HG03025 (cell line): ENCODE measurements around the gene E2F4.

Experiments
- ATAC-seq: cut with Tn5 transposase; IDR thresholded peaks from one replicate; pipeline ENCODE4 v1.9.1; 2021; ENCODE audit warnings: mild to moderate bottlenecking, moderate library complexity; ENCODE audit not compliant: unreplicated experiment, low FRiP score

The E2F4 gene

DNA sequence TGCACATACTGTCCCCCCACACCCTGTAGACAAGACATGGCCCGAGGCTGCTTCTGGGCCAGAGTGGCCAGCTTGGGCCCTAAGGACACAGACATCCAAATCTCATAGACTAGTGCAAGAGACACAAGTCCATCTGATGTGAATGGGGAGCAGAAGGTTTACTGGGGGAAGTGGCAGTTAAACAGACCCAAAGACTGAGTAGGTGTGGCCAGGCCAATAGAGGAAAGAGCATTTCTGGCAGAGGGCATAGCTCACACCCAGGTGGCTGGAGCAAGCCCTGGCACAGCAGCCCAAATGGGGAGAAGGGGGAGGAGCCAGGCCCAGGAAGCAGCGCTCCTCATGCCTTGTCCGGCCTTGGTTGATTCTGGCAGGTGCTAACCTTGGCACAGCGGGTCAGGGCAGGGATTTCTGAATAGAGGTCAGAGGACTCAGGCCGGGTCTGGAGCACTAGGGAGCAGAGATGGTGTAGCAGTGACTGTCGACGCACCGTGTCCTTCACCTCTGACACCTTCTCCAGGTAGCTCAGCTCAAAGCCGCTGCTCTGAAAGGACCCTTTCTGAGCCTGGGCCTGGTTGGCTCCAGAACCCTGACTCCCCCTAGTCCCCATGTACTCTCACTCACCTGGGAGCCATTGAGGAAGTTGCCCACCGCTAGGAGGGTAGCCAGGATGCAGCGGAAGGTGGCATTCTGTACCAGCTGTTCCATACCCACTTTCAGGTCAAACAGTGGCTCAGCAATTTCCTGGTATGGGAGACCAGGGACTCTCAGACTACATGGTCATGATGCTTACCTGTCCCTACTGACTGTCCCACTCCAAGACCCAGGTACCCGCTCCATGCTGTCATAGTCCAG is 39.1 kb downstream of the E2F4 start:
- no peak for ATAC-seq

DNA sequence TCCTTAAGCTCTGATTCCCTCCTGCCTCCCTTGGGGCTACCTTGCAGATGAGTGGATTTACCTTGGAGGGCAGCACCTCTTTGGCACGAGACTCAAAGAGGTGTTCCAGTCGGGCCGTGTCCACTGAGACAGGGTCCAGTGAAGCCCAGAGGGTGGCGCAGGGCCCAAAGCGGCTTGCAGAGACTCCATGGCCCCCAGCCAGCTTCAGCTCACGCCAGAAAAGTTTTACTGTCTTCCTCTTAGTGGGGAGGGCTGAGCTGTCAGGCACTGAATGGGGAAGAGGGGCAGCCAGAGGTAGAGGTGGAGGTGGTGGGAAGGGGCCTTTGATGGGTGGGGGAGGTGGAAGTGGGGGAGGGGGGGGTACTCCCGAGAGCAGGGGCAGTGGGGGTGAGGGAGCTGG is 41.6 kb downstream of the E2F4 start:
- no peak for ATAC-seq

DNA sequence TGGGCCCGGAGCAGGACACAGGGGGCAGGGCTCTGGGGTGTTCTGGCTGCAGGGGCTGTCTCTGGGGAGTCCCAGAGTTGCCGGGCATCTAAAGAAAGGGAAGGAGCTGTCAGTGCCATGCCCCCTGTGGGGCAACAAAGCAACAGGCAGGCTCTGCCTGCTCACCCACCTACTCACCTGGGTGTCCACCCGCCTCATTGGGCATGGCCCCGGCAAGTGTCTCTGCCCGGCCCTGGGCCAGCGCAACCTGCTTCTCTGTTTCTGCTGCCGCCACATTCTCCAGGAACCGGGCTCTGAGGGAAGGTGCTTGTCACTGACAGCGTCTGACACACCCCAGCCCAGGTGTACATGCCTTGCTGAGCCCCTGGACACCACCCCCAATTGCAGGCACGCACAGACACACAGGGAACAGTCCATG is 42.2 kb downstream of the E2F4 start:
- no peak for ATAC-seq

DNA sequence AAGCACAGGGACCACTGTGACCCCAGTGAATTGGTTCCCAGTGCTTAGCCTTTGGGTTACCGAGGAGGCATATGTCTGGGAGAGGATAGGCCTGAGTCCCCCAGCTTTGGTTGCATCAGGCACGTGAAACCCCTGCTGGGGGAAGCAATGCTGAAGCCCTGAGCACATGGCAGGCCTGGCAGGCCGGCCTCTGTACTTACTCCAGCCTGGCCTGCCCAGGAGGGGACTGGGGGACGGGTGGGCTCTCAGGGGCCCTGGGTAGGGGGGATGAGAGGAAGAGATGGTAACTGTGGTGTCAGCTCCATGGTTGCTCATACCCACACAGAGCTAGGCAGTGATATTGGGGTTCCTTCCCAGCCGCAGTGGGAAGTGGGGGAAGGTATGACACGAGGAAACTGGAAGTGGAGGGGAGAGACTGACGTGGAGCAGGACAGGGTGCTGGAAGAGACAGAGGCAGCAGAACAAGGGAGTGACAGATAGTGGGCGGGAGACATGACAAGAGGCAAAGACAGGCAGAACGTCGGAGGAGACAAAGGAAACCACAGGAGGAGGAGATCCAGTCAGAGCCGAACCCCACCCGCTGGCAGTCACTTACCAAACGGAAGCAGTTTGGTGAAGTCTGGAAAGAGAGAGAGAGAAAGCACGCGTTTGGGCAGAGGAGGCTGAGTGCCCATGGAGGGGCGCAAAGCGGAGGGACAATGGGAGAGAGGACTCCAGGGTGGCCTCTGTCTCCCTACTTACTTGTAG is 44.0 kb downstream of the E2F4 start:
- no peak for ATAC-seq

DNA sequence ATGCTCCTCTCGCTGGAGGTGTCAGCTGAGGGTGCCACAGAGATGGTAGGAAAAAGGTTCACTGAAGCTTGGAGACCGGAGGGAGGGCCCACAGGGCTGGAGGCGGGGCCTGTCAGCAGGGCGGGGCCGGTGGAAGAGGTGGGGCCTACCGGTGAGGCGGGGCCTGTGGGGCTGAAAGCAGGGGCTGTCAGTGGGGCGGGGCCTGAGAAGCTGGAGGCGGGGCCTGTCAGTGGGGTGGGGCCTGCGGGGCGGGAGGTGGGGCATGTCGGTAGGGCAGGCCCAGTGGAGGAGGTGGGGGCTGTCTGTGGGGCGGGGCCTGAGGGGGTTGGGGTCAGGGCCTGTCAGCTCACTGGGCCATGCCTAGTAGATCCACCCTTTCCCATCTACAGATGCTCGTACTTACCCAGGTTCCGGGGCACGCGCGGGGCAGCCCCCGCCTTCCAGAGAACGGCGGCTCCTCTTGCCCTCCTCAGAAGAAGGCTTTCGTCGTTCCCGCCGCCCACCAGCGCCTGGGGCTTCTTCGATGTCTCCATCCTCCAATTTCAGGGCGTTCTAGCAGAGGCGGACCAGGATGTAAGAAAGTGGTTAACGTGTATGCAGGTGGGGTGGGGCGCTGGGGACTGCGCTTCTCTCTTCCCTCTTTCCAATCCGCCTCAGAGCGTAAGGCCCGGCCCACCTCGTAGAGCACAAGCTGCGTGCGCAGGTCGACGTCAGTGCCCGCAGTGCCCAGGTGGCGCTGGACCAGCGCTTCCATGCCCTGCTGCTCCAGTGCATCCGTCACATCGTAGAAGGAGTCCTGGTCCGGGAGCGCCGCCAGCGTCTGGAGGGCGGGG is 44.8 kb downstream of the E2F4 start:
- no peak for ATAC-seq

DNA sequence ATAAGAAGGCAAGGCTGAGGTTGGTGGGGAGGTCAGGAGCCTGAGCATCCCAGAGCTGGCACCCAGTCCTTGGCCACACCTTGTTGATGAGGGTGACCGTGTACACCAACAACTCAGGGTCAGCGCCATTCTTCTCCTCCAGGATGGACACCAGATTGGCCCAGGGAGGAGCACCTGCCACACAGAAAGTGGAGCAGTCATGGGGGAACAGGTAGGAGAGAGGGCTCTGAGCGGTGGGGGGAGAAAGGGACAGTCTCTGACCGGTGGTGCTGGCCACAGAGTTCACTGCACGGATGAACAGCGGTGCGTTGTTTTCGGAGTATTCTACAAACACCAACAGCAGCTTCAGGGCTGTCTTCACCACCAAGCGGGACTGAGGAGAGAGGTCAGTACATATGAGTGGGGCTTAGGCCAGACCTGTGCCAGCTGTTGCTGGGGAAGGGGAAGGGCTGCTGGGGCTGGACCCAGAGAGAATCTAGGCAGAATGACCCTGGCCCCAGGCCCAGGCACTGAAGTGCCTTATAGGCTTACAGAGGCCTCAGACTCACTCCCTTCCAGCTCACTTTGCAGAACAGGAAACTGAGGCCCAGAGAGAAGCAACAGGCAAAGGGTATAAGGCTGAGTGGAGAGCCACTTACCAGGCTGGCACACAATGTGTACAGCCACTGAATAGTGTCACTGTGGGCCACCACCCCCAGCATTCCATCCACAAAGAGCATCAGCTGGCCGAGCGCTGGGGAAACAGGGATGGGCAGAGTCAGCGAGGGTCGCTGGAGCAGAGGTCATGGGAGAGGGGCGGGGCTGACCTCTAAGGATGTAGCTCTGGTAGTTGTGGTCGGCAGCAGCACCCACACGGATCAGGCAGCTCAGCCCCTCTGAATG is 45.7 kb downstream of the E2F4 start:
- no peak for ATAC-seq

DNA sequence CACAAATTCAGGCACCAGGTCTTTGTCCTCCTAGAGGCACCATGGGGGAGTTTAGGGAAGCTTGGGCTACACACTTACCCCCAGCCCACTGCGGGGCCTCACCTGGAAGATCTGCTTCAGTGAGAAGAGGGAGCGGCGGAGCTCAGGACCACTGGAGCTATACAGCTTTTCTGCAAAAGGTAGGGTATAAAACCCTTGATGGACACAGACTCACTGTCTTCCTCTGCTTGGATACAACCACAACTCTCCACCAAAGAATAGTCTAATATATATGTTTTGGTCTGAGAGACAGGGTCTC is 46.3 kb downstream of the E2F4 start:
- no peak for ATAC-seq

DNA sequence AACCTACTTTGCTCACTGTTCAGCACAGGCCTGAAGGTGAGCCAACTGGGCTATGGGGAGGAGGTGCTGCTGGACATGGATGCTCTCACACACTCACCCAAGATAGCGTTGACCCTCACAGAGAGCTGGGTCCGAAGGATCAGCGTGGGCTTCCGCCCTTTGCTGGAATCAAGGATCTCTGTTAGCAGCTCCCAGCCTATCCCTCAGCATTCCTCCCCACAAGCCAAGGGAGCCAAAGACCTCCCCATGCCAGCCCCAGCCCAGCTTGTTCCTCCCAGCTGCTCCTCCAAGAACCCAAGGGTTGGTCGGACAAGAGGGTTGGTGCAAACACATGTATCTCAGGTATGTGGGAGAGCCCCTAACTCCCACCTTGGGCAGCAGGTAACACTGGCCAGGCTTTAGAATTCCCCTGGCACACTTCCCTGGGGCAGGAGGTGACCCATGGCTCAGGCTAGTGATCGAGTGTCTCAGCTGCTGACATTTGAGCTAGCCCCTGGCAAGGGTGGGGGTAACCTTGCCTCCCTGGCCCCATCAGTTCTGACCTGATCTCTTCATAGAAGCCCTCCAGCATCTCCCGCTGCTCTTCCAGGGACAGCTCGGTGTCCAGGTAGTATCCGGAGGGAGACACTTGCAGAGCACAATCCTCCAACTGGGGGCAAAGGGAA is 47.0 kb downstream of the E2F4 start:
- no peak for ATAC-seq

DNA sequence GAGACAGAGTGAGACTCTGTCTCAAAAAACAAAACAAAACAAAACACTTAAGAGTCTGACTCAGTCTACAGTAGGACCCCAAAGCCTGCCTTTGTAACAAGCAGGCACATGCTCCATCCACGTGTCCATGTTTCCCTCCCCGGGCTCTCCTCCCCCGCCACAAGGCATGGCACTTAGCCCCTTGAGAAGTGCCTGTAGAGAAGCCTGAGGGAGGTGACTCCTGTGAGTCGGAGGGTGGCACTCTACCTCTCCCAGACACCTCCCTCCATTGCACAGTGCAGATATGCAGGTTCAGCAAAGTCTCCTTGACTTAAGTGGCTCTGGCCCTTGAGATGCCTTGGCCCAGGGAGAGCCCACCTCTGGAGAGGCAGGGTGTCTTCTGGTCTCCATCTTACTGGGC is 48.6 kb downstream of the E2F4 start:
- ATAC-seq = no peak

DNA sequence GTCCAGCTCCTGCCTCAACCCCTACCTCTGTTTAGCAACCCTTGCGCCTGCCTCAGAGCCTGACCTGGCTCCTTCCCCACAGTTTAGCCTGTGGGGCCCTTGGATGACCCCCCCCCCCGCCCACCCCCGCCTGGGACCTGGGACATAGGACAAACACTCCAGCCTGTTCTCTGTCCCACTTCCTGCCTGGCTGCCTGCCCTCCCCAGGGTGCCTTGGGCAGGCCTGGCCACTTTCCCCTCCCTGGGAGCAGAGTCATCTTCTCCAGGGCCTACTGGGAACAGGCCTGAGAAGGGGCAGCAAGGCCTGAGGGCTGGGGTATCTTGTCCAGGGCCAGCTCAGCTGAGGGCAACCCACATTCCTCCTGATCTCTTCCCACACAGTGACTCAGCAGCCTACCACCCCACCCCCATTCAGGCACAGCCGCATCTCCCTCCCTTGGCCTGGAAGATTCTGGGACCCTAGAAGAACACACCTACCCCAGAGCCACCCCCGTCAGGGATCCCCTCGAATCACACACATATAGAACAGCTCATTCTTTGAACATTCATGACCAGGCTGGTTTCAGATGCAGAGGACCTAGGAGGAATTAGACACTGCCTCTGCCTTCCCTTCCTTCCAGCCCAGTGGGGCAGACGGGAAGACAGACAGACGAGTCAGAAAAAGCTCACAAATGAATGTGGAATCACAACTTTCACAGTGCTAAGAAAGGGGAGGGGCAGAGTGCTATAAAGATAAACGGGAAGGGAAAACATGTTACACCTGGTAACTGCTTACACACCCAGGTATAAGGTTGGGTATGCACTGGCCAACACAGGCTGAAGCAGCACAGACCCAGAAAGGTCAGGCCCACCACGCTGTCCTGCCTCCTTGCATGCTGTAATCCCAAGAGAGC is 49.3 kb downstream of the E2F4 start:
- no peak for ATAC-seq

DNA sequence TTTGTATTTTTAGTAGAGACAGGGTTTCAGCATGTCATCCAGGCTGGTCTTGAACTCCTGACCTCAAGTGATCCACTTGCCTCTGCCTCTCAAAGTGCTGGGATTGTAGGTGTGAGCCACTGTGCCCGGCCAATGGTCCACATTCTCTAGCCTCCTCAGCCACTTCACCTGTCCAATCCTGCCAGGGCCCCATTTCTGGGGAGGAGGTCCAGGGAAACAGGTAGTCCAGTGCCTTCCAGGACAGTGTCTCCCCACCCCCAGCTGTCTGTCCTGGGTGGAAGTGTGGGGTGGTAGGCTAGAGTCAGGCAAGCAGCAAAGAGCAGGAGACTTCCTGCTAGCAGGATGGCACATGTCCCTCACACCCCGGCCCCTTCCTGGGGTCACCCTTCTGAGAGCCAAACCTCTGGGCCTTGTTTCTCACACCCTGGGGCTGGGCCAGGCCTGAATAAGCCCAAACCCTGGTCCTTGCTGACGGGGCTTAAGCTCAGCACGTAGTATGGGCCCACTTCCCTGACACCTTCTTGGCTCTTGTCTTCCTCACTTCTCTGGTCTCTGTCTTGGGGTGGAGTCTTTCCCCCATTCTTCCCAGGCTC is 50.3 kb downstream of the E2F4 start:
- ATAC-seq = no peak

DNA sequence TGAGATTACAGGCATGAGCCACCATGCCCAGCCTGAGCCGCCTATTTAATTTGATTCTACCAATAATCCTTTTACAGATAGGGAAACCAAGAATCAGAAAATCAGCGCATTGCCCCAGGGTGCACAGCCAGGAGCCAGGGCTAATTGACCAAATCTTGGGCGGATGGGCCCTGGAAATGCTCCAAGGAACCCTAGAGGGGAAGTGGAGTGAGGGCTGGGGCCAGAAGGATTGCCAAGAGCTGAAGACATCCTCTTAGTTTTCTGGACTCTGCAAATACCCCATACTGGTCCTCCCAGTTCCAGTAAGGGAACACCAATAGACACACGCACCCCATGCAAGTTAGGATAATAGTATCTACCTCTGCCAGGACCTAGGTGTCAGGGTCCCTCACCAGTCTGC is 51.5 kb downstream of the E2F4 start:
- ATAC-seq = no peak

DNA sequence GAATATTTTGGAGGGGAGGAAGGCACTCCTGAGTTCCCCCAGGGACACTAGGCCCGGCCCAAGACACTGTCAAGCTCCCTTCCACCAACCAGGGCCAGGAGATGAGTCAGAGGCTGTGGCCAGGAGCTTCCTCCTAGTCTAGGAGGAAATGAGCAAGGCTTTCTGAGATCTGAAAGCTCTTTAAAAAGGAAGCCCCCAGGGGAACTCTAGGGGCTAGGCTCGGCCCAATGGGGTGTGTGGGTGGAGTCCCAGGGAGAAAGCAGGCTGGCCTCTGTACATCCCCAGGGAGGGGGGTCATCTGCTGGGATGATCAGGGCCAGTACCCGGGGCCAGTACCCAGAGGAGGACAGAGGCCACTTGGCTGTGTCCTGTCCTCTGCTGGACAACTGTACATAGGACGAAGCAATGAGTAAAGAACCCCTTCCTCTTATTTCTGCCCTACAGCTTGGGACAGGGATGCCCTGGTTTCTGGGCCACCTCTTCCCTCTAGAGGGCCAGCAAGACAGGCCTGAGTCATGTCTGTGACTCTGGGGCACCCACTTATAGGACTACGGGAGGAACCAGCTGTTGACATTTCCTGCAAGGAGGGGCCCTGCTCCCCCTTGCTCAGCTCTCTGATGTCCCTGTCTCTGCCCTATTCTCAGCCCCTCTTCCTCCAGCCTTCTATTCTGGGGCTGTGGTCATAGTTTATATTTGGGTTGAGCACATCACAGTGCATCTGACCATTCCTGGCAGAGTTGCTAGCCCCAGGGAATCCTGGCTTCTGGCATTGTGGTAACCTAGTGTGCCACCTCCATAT is 52.6 kb downstream of the E2F4 start:
- peak; percentile 29 for ATAC-seq

DNA sequence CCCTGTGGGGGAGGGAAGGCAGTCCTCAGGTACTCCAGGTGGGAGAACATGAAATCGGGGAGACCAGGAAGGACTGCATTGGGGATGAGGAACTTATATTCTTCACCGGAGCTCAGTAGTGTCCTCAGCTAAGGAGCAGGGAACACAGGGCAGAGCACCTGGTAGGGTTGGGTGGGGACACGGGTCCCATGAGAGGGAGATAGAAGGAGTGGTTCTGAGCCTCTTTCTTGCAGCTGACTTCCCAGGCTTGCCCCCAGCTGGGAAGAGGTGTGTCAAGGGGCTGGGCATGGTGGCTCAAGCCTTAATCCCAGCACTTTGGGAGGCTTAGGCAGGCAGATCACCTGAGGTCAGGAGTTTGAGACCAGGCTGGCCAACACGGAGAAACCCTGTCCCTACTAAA is 53.2 kb downstream of the E2F4 start:
- no peak for ATAC-seq

DNA sequence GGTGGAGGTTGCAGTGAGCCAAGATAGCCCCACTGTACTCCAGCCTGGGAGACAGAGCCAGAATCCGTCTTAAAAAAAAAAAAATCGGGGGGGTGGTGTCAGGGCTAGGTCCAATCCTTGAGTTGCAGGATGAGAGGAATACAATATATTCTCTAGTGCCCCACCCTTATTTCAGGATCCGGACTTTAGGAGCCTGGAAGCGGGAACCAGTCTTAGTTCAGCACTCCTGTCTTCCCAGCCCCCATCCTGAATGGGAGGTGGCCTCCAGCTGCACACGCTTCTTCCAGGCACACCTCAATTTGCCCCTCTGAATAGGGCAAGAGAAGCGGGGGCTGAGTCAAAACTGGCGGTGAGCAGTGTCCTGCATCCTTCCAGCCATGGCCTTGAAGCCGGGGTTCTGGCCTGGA is 53.7 kb downstream of the E2F4 start:
- ATAC-seq = no peak

DNA sequence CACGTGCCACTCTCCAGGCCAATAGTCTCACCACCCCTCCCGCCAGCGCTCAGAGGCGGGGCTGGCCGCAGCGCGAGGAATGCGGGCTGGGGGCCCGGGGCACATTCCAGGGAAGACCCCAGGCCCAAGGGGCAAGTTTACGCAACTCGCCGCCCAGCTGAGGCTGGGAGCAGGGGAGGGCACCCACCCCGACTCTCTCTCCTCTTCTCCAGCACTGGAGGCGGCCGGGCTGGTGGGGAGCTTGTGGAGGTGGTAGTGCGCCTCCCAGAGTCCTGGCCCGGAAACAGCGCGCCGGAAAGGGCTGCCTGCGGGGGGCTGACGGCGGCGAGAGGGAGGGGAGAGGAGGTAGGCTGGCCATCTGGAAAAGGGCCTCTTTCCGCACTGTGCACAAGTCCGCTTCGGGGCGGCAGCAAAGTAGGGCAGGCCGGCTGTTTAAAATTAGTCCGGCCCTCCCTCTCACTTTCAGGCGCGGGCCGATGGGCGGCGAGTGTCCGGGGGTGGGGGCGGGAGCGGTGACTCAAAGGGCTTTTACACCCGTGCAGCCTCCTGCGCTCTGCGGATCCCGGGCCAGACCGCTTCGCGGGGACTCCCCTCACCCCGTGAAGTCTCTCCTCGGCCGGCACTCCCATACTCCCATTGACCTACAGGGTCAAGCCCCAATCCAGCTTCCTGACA is 54.3 kb downstream of the E2F4 start:
- no peak for ATAC-seq

DNA sequence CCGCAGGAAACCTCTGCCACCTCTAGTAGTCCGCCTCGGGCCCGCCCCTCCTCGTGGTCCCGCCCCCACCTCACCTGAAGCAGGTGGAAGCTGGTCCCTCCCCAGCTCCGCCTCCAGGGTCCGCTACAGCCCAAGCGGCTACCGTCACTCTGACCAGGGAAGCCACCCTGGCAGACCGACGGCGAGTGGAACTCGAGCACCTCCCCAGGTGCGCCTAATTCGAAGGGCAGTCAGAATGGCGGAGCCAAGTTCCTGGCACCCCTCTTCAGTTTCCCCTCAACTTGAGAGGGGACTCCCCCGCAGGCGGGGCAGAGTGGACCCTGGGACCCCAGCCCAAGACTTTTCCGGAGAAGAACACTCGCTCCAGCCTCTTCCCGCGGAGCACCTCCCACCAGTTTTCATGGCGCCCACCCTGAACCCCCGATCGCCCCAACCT is 54.8 kb downstream of the E2F4 start:
- no peak for ATAC-seq
